GM18861 (cell line): ENCODE data around the gene CCT4.
"Not testable (repeated sequence)": the region's sequence is repeated elsewhere in the genome, so short reads cannot be mapped to it uniquely, and the experiment has no call there.

Source experiments
- ATAC-seq: cut with Tn5 transposase; IDR thresholded peaks from one replicate; pipeline ENCODE4 v1.9.1; 2021; ENCODE audit not compliant: unreplicated experiment

CCT4 gene

GRCh38 chr2:61888267-61889055 lies at the start of gene CCT4:
CCT4 (minus strand) TSS chr2:61888656; CDS start chr2:61888507, 149 bp downstream.
- peak; percentile 78 for ATAC-seq

GRCh38 chr2:61937886-61938285 lies 49.4 kb upstream of the CCT4 start:
- ATAC-seq = no peak

DNA sequence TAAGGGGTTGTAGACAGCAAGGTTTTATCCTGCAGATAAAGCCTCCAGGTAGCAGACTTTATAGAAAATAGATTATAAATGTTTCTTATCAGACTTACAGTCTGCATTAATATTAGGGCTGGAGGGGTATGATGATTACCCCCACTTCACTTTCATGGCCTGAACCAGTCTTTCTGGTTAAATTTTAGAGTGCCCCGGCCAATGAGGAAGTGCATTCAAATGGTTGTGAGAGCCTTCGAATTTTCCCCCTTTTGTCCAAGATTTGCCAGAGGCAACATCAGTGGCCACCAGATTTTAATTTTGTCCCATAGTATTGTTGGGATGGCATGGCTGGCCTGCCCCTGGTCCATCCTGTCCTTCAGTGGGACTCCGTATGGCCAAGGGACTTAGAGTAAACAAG lies 48.6 kb upstream of the CCT4 start:
- ATAC-seq = no peak

DNA sequence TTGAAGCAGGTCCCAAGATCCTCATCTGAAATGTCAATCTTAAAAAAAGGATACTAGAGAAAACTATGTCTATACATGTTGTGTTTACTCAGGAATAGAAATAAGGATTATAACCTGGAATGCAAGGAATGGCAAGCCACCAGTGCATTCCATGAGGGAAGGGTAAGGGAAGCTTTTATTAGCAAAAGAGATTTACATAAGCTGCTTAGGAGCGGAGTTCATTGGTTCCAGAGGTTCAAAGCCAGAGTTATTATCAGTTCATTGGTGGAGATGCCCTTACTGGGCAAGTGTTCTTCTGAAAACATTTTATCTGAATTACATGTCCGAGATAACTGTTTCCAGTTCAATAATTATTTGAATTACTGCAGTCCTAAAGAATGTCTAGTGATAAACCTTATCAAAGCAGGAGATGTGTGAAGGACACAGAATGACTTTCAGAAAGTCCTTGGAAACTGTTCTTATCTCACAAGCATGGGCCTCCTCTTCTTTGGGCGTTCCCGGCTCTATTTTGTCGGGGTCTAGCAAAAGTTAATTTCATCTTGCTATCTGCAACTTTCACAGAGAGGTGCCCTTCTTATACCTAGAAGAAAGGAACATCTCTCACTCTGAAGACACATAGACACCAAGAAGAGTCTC lies 40.5 kb upstream of the CCT4 start:
- ATAC-seq = no peak

DNA sequence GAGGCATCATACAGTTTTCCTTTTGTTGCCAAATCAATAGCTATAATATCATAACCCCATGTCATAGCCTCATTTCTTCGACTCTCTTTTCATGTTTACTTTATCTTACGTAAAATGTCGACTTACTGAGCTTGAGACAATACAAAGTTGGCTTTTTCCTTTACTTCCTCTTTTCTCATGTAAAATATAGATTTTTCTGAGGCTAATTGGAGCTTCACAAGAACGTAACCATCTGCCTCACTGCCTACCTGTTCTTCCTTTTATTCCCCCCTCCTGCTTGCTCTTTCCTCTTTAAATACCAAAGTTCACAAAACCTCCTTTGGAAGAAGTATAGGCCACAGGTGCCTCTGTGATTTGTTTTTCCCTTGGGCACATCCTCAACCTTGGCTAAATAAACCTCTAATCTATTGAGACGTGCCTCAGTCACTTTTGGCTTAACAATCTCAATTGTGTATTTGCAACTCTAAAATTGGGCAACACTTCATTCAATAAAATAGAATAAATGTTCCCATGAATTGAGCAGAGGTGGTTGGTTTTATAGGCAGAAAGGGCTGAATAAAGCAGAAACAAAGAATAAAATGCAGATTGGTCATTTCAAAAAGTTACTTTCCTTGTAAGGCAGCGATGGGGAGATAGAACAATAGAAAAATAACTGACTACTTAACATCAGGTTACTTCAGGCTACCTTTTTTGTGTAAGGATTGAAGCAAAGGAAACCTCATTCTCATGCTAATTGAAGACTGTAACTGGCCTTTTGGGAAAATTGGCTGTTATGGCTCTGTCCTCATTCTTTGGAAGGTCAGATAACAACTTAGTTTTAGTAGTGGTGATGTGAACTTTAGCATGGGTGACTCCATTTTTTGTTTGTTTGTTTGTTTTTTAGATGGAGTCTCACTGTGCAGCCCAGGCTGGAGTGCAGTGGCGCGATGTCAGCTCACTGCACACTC lies 38.3 kb upstream of the CCT4 start:
- no peak for ATAC-seq

DNA sequence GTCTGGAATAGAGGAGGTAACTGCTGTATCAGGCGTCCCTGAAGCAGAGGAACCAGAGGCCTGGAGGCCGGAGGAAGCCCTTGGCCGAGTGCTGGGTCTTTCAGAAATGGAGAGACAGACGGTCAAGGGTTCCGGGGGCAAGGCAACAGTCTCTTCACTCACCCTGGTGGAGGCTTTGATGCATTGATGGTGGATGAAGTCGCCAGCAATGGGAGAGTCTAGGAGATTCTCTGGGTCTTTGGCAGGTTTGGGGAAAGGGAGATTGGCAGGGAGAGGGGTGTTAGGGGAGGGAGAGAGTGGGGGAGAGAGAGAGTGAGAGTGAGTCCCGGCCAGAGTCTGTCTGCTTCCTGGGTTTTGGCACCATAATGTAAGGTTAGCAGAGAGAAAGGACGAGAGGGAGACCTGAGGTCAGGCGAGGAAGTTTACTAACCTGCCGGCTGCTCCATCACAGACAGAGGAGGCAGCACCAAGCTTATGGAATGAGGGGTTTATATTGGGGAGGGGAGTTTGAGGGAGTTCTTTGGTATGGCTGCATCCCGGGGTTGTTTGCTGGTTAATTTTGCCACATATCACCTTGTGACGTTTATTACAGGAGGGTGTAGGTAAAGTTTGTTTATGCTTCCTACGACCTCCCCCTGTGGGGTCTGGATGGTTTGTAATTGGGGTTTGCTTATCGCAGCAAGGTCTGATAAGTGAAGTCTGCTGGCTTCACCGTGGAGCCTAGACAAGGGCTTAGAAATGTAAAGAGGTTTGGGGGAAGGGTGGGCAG lies 36.6 kb upstream of the CCT4 start:
- no peak for ATAC-seq

DNA sequence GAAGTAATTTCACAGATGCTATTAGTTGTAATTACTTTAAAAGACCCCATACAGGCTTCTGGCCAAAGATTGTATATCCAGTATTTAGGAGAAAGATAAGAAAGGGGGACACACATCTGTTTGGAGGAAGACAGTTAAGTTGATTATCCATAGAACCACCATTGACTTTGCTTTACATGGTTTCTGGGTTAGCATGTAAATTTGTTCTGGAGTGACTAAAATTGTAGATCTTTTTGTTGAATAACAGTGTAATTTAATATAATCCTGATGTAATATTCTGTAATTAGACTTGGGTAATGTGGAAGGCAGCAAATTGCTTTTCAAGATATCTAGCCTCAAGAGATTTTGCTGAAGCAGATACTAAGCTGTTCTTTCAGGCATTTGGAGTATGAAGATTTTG lies 34.3 kb upstream of the CCT4 start:
- no peak for ATAC-seq

DNA sequence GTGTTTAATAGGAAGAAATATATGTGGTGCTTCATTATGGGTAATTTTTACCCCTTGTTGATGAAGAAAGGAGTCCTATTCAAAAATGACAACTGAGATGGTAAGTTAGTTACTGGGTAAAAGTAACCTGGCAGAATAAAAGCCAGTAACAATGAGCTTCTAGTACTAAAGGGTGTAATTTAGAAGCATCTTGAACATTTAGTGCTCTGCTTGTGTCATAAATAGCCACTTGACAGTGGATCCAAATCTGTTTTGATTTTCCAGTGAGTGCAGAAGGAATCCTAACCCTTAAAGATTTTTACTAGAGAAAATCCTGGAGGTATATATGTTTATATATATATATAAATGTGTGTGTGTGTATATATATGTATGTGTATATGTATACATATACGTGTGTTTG lies 32.1 kb upstream of the CCT4 start:
- no peak for ATAC-seq

DNA sequence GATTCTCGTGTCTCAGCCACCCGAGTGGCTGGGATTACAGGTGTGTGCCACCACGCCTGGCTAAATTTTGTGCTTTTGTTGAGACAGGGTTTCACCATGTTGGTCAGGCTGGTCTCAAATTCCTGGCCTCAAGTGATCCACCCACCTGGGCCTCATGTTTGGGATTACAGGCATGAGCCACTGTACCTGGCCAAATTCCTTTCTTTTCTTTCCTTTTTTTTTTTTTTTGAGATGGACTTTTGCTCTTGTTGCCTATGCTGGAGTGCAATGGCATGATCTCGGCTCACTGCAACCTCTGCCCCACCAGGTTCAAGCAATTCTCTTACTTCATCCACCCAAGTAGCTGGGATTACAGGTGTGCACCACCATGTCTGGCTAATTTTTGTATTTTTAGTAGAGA lies 26.3 kb upstream of the CCT4 start:
- not testable (repeated sequence) for ATAC-seq

GRCh38 chr2:61911510-61911909 lies 23.1 kb upstream of the CCT4 start:
- ATAC-seq = no peak

- no peak for ATAC-seq
Measured at GRCh38 chr2:61910603-61911002, 22.1 kb upstream of the CCT4 start.

DNA sequence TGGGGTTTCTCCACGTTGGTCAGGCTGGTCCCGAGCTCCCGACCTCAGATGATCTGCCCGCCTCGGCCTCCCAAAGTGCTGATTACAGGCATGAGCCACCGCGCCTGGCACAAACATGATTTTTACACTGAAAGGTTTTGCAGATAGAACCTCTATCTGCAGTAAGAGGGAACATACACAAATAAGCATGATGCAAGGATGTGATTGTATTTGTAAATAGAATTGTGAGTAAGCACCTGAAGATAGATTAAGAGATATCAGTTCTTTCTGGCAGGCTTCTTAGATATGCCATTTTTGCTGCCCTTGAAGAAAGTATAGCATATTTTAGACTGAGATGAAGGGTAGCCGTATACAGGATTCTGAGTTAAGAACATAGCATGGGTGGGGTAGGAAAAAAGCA lies 20.7 kb upstream of the CCT4 start:
- no peak for ATAC-seq

DNA sequence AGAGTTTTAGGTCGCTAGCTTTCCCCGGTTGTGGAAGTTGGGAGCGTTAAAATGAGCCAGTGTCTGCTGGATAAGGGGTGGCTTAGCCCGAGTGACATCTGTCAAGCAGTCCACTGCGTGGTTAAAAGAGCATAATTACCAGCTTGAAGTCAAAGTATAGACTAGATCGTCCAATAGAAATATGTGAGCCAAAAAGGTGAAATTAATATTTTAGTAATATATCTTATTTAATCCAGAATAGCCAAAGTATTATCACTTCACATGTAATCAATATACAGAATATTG lies 17.7 kb upstream of the CCT4 start:
- no peak for ATAC-seq

DNA sequence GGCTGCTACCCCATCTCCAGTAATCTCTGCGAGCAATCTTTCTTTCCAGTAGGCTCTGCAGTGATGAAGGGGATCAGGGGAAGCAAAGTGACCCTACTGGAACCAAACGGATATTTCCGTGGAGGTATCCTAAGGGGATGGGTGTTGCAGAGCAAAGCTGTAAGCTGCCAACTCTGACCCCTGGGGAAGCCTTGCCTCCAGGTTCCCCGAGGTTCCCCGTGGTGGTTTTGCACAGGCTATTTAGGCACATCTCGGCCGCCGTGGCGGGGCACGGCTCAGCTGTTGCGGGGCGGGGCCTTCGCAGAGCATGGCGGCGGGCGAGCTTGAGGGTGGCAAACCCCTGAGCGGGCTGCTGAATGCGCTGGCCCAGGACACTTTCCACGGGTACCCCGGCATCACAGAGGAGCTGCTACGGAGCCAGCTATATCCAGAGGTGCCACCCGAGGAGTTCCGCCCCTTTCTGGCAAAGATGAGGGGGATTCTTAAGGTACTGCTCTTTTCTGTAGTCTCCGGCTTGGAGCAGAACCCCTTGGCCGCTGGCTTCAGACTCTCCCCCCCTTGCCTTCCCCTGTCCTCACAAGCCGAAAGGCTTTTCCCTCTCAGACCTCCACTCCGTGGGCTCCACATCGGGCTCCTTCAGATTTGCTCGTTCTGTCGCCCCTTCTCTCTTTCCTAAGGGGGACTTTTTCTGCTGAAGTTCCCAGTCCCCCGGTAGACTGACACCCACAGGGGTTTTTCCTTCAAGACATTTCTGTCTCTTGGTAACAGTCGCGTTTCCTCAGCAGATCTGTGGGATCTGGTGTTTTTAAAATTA lies 17.1 kb upstream of the CCT4 start, which contains the start of gene COMMD1:
TSS of gene COMMD1 (plus strand) at position 303 of the 814 bp plus-strand sequence. CDS start at position 308, 5 bp downstream.
- peak; percentile 97 for ATAC-seq

DNA sequence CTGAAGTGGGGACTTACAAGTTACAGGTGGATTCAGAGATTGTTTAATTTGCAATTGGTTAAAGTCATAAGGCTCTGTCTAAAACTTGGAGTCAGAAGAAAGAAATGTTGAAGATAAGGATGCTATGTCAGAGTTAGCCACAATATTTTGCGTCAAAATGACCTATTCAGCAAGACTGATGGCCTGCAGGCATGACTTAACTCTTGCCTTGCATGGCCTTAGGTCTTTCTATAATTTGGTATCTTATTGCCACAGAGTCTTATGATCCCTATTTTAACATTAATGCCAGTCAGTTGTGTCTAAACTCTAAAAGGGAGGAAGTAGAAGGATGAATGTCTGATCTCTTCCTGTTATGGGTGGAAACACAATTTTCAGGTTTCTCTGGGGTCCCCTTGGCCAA lies 11.8 kb upstream of the CCT4 start:
- no peak for ATAC-seq

GRCh38 chr2:61898810-61899209 lies 10.4 kb upstream of the CCT4 start:
- no peak for ATAC-seq

- ATAC-seq = peak; percentile 13
Measured at GRCh38 chr2:61887717-61888266, 664 bp downstream of the CCT4 start.

- no peak for ATAC-seq
Measured at GRCh38 chr2:61885896-61886603, 2.4 kb downstream of the CCT4 start.

DNA sequence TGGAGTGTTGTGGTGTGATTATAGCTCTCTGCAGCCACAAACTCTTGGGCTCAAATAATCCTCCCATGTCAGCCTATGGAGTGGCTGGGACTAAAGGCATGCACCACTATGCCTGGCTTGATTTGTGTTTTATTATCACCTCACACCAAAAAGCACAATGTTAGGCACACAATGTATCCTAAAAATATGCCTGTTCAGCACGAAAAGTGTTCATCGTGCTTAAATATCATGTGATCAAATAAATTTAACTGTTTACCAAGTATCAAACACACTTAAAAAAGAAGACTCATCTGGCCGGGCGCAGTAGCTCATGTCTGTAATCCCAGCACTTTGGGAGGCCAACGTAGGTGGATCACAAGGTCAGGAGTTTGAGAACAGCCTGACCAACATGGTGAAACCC lies 5.6 kb downstream of the CCT4 start:
- no peak for ATAC-seq
